Measurements from ENCODE around the gene SAP30BP.

- TF ChIP-seq, protein P1, sequence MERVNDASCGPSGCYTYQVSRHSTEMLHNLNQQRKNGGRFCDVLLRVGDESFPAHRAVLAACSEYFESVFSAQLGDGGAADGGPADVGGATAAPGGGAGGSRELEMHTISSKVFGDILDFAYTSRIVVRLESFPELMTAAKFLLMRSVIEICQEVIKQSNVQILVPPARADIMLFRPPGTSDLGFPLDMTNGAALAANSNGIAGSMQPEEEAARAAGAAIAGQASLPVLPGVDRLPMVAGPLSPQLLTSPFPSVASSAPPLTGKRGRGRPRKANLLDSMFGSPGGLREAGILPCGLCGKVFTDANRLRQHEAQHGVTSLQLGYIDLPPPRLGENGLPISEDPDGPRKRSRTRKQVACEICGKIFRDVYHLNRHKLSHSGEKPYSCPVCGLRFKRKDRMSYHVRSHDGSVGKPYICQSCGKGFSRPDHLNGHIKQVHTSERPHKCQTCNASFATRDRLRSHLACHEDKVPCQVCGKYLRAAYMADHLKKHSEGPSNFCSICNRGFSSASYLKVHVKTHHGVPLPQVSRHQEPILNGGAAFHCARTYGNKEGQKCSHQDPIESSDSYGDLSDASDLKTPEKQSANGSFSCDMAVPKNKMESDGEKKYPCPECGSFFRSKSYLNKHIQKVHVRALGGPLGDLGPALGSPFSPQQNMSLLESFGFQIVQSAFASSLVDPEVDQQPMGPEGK (CRISPR knock-in tag; IDR thresholded peaks at IDR 0.05; ENCODE audit: borderline replicate concordance), result no peak
- TF ChIP-seq BACH2 (CRISPR knock-in tag; IDR thresholded peaks at IDR 0.05; ENCODE audit: borderline replicate concordance) (no peak), CSDC2 (CRISPR knock-in tag; IDR thresholded peaks at IDR 0.05) (no peak), POU6F1 (CRISPR knock-in tag; IDR thresholded peaks at IDR 0.05; ENCODE audit: borderline replicate concordance, low read depth) (no peak), ZFP3 (CRISPR knock-in tag; IDR thresholded peaks at IDR 0.05) (no peak), ISL1 (CRISPR knock-in tag; IDR thresholded peaks at IDR 0.05) (no peak), RARB (CRISPR knock-in tag; IDR thresholded peaks at IDR 0.05) (no peak), ZNF8 (CRISPR knock-in tag; IDR thresholded peaks at IDR 0.05) (no peak), ZC3H10 (CRISPR knock-in tag; IDR thresholded peaks at IDR 0.05) (no peak), GLIS3 (CRISPR knock-in tag; IDR thresholded peaks at IDR 0.05) (no peak), PPARA (CRISPR knock-in tag; IDR thresholded peaks at IDR 0.05; ENCODE audit: borderline replicate concordance) (no peak)
- TF ChIP-seq, protein P2, sequence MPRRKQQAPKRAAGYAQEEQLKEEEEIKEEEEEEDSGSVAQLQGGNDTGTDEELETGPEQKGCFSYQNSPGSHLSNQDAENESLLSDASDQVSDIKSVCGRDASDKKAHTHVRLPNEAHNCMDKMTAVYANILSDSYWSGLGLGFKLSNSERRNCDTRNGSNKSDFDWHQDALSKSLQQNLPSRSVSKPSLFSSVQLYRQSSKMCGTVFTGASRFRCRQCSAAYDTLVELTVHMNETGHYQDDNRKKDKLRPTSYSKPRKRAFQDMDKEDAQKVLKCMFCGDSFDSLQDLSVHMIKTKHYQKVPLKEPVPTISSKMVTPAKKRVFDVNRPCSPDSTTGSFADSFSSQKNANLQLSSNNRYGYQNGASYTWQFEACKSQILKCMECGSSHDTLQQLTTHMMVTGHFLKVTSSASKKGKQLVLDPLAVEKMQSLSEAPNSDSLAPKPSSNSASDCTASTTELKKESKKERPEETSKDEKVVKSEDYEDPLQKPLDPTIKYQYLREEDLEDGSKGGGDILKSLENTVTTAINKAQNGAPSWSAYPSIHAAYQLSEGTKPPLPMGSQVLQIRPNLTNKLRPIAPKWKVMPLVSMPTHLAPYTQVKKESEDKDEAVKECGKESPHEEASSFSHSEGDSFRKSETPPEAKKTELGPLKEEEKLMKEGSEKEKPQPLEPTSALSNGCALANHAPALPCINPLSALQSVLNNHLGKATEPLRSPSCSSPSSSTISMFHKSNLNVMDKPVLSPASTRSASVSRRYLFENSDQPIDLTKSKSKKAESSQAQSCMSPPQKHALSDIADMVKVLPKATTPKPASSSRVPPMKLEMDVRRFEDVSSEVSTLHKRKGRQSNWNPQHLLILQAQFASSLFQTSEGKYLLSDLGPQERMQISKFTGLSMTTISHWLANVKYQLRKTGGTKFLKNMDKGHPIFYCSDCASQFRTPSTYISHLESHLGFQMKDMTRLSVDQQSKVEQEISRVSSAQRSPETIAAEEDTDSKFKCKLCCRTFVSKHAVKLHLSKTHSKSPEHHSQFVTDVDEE (CRISPR knock-in tag; IDR thresholded peaks at IDR 0.05), result no peak
Observed at GRCh38 chr17:75755990-75756389, 88.9 kb downstream of the SAP30BP start.
